Skeletal muscle cell (primary cell): ENCODE measurements around the gene HOXA3.

Source experiments
- DNase-seq: peaks from one replicate; pipeline ENCODE4 v3.0.0-alpha.2; 2010; ENCODE audit warnings: low read depth
- H3K4me3 ChIP-seq: 2 replicates; pipeline ENCODE4 v1.5.1; 2011; ENCODE audit warnings: low read depth, mild to moderate bottlenecking, control low read depth, low read length, moderate library complexity

The HOXA3 gene

GRCh38 chr7:27169658-27170425 lies 17.5 kb upstream of the HOXA3 start:
- DNase-seq: no peak
- peak overlapping the region; percentile 78 for H3K4me3 ChIP-seq

DNA sequence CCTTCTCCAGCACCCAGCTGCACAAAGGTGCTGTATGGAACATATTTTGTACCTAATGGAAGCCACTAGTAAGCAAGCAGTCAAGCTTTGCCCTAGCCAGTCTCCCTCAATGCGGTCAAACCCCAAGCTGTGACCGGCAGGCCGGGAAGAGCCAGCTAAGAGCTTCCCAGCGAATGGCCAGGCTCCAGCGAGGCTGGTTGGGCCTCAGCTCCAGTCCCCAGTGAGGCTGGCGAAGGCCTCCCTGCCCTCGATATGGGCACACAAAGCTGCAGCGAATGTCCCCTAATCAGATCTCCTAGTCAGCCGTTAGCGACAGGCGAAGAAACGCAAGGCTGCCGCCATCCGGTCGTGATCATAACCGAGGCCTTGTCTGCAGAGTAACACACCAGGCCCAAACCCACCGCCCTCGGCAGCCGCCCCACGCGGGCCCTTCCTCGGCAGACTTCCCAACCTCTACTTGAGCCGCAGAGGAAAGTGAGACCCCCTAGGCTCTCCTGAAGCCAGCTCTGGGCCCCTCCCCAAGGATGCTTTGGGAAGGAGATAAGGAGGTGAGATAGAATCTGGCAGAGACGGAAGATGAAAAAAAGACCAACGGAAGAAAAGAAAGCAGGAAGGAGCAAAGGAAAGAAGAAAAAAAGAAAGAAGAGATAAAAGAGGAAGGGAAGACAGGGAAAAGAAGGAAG lies 16.0 kb upstream of the HOXA3 start:
- no peak for DNase-seq
- H3K4me3 ChIP-seq: peak overlapping the region; percentile 78

DNA sequence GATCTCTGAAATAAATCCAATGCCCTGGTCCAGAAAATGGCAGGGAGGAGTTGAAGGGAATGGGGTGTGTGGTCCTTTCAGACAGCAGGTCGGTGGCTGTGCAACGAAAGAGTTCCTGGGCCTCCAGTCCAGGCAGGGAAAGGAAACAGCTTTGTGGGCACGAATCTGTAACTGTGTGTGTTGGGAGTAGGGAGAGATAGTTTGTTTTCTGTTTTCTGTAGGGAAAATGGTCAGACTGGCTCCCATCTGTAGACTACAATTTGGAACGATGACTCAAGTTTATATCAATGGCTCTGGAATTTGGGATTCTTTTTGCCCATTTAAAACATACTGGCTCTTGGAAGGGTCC lies 15.5 kb upstream of the HOXA3 start:
- peak overlapping the region; percentile 78 for H3K4me3 ChIP-seq
- no peak for DNase-seq

- peak overlapping the region; percentile 78 for H3K4me3 ChIP-seq
These were observed 14.4 kb upstream of the HOXA3 start for GRCh38 chr7:27166531-27167505.

DNA sequence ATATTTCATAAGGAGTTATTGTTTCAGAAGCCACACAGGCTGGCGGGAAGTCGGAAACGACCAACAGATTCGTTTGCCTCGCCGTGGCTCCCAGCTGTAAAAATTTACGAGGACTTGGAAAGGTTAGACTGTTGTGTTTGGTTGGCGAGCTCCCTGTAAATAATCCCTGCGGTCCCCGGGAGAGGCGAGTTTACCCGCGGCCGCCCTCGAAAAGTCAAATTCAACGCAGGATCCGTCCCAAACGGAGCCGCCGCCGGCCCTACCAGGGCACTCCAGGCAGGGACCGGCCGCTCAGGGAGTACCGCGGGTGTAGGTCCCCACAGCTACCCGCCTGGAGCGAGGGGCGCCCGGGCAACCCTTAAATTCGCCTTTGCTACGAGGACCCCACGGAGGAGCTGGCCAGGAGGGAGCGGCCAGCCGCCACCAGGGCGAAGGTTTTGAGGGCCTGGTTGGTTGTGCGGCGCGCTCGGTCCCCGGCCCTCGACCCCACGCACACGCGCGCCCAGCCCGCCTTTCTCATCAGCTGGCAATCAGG lies 13.7 kb upstream of the HOXA3 start:
- DNase-seq: no peak
- peak overlapping the region; percentile 78 for H3K4me3 ChIP-seq

More at GRCh38 chr7:27166531-27167505, 14.4 kb upstream of the HOXA3 start:
- no peak for DNase-seq

- peak within 1 kb of the TSS; percentile 78 for H3K4me3 ChIP-seq
- DNase-seq: peak; percentile 94
These were observed 13.0 kb upstream of the HOXA3 start, which contains the start of gene HOXA9 for GRCh38 chr7:27165089-27165995. TSS of gene HOXA9 (minus strand) at chr7:27165537. CDS start at chr7:27165457, 80 bp downstream.

- no peak for DNase-seq
- peak overlapping the region; percentile 78 for H3K4me3 ChIP-seq
These were observed 12.1 kb upstream of the HOXA3 start for GRCh38 chr7:27164367-27165088.

GRCh38 chr7:27164045-27164366 lies 11.6 kb upstream of the HOXA3 start:
- no peak for DNase-seq
- peak overlapping the region; percentile 78 for H3K4me3 ChIP-seq

DNA sequence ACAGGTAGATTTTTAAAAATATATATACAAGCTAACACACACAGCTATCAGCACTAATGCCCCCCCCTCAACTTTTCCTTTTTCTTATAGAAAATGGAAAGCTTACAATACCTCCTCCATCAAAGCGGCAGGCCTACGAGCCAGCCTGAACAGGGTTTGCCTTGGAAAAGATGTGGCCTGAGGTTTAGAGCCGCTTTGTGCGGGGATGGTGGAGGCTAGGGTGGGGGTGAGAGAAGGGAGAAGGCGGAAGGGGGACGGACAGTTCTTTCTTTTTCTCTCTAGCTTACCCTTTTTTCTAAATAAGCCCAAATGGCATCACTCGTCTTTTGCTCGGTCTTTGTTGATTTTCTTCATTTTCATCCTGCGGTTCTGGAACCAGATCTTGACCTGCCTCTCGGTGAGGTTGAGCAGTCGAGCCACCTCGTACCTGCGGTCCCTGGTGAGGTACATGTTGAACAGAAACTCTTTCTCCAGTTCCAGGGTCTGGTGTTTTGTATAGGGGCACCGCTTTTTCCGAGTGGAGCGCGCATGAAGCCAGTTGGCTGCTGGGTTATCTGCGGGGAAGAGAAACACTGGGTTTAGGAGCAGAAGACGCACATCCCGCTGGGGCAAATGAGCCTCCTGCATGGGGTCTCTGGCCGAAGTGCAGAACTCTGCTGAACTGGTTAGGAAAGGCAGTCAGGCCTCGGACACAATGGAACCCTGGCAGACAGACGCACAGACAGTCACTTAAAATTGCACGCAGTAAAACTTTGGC lies 11.1 kb upstream of the HOXA3 start:
- DNase-seq: no peak
- peak overlapping the region; percentile 78 for H3K4me3 ChIP-seq

- no peak for DNase-seq
- H3K4me3 ChIP-seq: peak overlapping the region; percentile 78
These were observed 10.3 kb upstream of the HOXA3 start for GRCh38 chr7:27162561-27163287.

- DNase-seq: no peak
- peak overlapping the region; percentile 78 for H3K4me3 ChIP-seq
These were observed 9.6 kb upstream of the HOXA3 start for GRCh38 chr7:27161721-27162560.

DNA sequence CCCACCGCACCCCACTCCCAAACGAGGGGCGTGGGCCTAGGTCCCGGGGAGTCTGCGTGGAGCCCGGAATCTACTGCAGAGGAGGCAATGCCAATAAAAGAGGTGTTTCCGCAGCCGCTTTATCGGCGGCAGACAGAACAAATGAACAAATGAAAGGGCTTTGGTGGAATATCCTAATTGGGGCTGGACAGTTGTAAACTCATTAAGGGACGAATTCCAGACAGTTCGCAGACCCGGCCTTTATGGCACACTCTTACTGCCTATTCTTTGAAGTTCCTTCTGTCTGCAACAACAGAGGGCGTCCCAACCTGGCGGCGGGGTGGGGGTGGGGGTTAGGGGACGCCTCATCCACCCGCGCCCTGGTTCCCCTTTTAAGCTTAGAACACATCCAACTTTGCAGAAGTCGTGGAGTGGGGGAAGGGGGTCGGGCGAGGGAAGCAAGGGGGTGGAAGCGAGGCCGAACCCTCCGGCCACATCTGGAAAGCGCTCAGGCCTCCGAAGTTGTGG lies 8.9 kb upstream of the HOXA3 start:
- peak overlapping the region; percentile 78 for H3K4me3 ChIP-seq
- DNase-seq: no peak

DNA sequence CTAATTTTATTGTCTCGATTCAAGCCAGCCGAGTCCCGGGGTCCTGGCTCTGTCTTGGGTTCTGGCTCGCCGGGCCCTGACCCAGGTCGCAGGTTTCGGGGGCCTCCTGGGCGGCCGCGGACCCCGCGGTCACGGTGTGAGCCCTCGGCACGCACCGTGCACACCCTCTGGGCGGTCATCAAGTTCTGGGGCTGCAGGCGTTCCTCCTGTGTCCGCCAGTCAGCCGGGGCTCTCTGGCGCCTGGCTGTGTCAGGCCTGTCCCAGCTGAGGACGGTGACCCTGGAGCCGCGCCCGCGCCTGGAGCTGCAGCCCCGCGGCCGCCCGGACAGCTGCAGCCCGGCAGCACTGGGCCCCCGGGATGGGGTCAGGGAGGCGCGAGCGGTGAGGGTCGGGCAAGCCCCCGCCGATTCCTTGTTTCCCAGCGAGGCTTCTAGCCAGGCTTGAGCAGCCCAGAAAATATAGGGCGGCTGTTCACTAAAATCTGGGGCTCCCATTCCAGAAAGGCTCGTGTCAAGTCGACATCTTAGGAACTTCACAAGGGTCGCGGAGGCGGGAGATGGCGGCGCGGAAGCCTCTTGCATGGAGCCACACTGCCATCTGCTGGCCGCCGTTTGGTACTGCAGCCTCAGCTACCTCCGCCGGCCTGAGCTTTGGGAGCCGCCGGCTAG lies 8.3 kb upstream of the HOXA3 start:
- peak overlapping the region; percentile 78 for H3K4me3 ChIP-seq
- DNase-seq: no peak

DNA sequence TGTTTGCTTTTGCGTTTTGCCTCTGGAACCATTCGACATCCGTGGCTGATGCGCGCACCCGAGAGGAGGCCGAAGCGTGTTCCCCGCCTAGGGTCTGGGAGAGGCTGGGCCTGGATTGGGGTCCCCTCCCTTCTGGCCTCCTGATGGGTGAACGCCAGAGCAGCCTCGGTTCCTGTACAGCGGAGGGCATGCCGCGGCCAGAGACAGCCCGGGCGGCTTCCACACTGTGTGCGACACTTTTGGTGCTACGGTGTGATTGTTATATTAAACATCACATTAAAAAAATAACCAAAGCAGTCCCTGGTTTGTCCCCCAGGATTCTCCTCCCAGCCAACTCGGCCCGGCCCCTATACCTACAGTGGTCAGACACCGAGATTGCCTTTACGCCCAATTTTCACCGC lies 7.8 kb upstream of the HOXA3 start:
- no peak for DNase-seq
- H3K4me3 ChIP-seq: peak overlapping the region; percentile 78
